ENCODE data around the gene LNX1. TPM values are rescaled to one million over a fixed set of nuclear protein-coding genes. Genes with fewer than 3 reads are reported as not detected.

LNX1 gene
- 10 to 100 TPM; 18.4 to 55.3 (median 31.9) TPM for total RNA-seq

DNA sequence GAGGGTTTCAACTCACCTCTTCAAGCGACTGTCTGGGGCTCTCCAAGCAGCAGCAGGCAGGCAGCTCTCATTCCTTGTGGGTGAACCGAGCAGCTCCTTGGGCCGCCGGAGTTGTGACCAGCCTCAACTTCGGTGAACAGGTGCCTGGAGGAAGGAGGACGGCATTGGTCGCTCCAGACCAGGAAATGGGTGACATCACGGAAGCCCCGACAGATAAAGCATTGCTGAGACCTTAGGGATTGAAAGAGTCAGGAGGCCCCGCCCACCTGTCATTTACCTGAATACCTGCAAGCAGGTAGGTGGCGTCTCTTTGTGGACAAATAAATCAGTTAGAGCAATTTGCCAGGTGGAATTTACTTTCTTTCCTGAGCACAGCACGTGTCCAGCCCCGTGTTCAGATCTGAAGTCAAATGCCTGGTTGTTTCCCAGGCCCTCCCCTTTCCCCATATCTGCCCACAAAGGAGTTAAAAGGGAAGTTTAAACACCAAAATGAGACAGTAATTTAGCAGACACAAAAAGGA, at the start of gene LNX1:
TSS of gene LNX1 (minus strand) at position 115 of the 521 bp plus-strand sequence. CDS start 17,484 bp downstream, outside the sequence.
- H3K4me3 ChIP-seq = peak within 1 kb of the TSS in 3 of 4 donors; percentile 28 to 54 (median 52)
- H3K27me3 ChIP-seq = no peaks in the 10 kb centered on the region
- TF ChIP-seq, protein P1, sequence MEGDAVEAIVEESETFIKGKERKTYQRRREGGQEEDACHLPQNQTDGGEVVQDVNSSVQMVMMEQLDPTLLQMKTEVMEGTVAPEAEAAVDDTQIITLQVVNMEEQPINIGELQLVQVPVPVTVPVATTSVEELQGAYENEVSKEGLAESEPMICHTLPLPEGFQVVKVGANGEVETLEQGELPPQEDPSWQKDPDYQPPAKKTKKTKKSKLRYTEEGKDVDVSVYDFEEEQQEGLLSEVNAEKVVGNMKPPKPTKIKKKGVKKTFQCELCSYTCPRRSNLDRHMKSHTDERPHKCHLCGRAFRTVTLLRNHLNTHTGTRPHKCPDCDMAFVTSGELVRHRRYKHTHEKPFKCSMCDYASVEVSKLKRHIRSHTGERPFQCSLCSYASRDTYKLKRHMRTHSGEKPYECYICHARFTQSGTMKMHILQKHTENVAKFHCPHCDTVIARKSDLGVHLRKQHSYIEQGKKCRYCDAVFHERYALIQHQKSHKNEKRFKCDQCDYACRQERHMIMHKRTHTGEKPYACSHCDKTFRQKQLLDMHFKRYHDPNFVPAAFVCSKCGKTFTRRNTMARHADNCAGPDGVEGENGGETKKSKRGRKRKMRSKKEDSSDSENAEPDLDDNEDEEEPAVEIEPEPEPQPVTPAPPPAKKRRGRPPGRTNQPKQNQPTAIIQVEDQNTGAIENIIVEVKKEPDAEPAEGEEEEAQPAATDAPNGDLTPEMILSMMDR (IDR thresholded peaks at IDR 0.05) = peak in 3 of 6 experiments; percentile 41 to 58 (median 58)
- peak; percentile 96 to 98 for TF ChIP-seq POLR2A (IDR thresholded peaks at IDR 0.05)
- no peaks in the 10 kb centered on the region for H3K36me3 ChIP-seq
- no peaks in the 10 kb centered on the region for H3K9me3 ChIP-seq
- H3K27ac ChIP-seq = peak within 1 kb of the TSS in 3 of 4 donors; percentile 64 to 88 (median 72)
- DNase-seq = peak; percentile 16 to 95 (median 93)
- H3K4me1 ChIP-seq = peaks cover 0 to 5% (median 0%) of the 10 kb centered on the region in 4 donors

DNA sequence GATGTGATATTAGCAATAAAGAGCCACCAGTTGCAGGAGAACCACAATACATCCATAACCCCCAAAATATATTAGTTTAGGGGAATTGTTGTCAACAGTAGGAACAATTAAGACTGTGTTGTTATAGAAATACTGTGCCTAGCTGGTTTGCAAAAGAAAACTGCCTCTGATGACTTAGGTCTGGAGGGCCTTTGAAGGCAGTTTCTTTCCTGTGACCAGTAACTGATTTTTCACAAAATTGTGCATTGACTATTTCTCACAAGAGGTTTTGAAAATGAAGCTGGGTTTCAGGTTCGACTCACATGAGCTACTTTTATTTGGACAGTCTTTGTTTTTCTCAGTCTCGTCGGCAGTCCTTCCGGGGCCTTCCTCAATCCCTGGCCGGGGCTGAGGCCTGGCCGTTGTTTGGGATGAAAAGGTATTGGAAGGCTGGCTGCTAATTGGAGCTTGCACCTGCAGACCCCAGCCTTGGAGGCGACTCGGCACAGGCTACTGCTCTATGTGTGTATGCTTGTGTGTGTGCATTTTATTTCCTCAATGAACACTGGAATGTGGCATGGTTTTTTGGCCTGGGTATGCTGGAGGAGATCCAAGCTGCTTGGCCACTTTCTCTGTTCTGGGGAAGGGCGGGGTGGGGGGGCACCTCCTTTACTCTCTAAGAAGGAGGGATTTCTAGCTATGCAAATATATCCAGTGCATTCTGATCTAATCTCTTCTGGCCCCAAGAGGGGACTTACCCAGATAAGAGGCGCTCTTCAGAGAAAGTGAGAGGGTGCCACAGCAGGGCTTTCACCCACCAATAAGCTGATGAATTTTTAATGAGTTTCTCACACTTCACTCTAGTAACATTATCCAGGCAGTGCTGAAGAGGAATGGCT, 49.5 kb upstream of the LNX1 start:
- H3K4me3 ChIP-seq = no peak overlapping the region
- H3K9me3 ChIP-seq = no peaks in the 10 kb centered on the region
- H3K27me3 ChIP-seq = no peaks in the 10 kb centered on the region
- no peak overlapping the region for H3K27ac ChIP-seq
- peaks cover 0 to 5% (median 2%) of the 10 kb centered on the region in 4 donors for H3K4me1 ChIP-seq
- TF ChIP-seq, protein P1 (IDR thresholded peaks at IDR 0.05) = no peak
- no peak for TF ChIP-seq POLR2A (IDR thresholded peaks at IDR 0.05)
- no peak for DNase-seq
- no peaks in the 10 kb centered on the region for H3K36me3 ChIP-seq

- Histone ChIP-seq H3K27ac (no peak overlapping the region), H3K4me3 (no peak overlapping the region), H3K36me3 (no peaks in the 10 kb centered on the region), H3K9me3 (no peaks in the 10 kb centered on the region), H3K4me1 (no peaks in the 10 kb centered on the region), H3K27me3 (no peaks in the 10 kb centered on the region)
- TF ChIP-seq, protein P1 (IDR thresholded peaks at IDR 0.05) = no peak
- TF ChIP-seq POLR2A (IDR thresholded peaks at IDR 0.05) = no peak
- no peak for DNase-seq
Observed at GRCh38 chr4:53638919-53639318, 47.6 kb upstream of the LNX1 start.

- TF ChIP-seq, protein P1 (IDR thresholded peaks at IDR 0.05) = no peak
- no peak for TF ChIP-seq POLR2A (IDR thresholded peaks at IDR 0.05)
- H3K27ac ChIP-seq = no peak overlapping the region
- no peaks in the 10 kb centered on the region for H3K36me3 ChIP-seq
- no peak for DNase-seq
- H3K27me3 ChIP-seq = no peaks in the 10 kb centered on the region
- no peaks in the 10 kb centered on the region for H3K9me3 ChIP-seq
- H3K4me3 ChIP-seq = no peak overlapping the region
- H3K4me1 ChIP-seq = no peaks in the 10 kb centered on the region
Observed at GRCh38 chr4:53637348-53637747, 46.1 kb upstream of the LNX1 start.

DNA sequence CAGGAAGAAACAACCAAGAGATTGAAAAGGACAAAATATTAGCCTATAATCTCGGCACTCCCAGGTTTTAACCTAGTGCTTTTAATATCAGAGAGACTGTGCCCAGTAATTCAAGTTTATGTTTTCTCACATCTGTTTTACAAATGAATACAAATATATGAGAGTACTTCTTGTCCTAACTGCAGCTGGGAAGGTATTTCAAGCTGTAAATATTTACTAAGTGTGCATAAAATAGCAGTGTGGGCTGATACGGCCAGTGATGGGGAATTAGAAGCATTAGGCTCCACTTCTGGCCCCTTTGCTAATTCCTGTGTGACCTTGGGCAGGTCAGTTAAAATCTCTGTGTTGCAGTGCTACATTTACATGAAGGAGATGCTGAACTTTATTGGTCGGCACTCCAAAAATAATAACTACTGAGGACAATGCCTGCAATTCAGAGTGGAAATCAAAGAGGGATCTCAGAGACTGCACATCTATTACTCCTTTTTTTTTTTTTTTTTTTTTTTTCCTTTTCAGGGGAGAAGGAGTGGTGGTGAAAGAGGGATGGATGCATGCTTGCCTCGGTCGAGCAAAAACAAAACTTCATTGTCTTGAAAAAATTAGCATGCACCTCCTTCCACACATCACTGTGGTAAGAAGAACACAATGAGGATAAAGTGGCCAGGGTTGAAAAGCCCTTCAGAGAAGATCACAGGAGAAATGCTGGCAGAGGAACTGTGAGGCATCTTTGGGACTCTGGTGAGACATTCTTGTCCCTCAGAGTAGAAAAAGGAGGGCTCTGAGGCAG, 44.6 kb upstream of the LNX1 start:
- H3K4me1 ChIP-seq = no peaks in the 10 kb centered on the region
- H3K27me3 ChIP-seq = no peaks in the 10 kb centered on the region
- TF ChIP-seq, protein P1 (IDR thresholded peaks at IDR 0.05) = no peak
- TF ChIP-seq POLR2A (IDR thresholded peaks at IDR 0.05) = no peak
- no peak overlapping the region for H3K4me3 ChIP-seq
- H3K36me3 ChIP-seq = no peaks in the 10 kb centered on the region
- no peak for DNase-seq
- H3K27ac ChIP-seq = no peak overlapping the region
- H3K9me3 ChIP-seq = no peaks in the 10 kb centered on the region
